ENCODE results near the gene CDKAL1.

DNA sequence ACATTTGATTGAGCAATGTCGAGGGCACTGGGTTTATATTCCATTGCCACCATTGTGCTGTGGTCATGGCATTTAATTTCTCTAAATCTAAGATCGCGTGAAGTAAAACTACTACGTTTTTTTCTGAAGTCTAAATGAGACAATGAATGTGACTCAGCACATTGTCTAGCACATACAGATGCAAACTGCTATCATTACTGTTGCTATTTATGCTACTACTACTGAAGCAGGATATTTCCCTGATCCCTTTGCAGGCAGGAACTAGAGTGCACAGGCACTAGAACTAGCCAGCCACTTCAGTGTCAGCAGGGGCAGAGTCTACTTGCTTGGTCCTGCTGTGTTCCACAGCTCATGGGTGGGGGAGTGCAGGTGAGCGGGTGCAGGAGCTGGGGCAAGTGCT is 449.7 kb downstream of the CDKAL1 start:
- TF ChIP-seq ZFP30 (CRISPR knock-in tag; IDR thresholded peaks at IDR 0.05) (no peak), GLIS3 (CRISPR knock-in tag; IDR thresholded peaks at IDR 0.05) (no peak), ESRRG (CRISPR knock-in tag; IDR thresholded peaks at IDR 0.05) (no peak), RARB (CRISPR knock-in tag; IDR thresholded peaks at IDR 0.05) (no peak), ZNF565 (CRISPR knock-in tag; conservative IDR thresholded peaks at IDR 0.05; ENCODE audit: low read depth) (no peak)
- TF ChIP-seq, protein P1, sequence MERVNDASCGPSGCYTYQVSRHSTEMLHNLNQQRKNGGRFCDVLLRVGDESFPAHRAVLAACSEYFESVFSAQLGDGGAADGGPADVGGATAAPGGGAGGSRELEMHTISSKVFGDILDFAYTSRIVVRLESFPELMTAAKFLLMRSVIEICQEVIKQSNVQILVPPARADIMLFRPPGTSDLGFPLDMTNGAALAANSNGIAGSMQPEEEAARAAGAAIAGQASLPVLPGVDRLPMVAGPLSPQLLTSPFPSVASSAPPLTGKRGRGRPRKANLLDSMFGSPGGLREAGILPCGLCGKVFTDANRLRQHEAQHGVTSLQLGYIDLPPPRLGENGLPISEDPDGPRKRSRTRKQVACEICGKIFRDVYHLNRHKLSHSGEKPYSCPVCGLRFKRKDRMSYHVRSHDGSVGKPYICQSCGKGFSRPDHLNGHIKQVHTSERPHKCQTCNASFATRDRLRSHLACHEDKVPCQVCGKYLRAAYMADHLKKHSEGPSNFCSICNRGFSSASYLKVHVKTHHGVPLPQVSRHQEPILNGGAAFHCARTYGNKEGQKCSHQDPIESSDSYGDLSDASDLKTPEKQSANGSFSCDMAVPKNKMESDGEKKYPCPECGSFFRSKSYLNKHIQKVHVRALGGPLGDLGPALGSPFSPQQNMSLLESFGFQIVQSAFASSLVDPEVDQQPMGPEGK (CRISPR knock-in tag; IDR thresholded peaks at IDR 0.05; ENCODE audit: borderline replicate concordance), result no peak
- TF ChIP-seq, protein P2, sequence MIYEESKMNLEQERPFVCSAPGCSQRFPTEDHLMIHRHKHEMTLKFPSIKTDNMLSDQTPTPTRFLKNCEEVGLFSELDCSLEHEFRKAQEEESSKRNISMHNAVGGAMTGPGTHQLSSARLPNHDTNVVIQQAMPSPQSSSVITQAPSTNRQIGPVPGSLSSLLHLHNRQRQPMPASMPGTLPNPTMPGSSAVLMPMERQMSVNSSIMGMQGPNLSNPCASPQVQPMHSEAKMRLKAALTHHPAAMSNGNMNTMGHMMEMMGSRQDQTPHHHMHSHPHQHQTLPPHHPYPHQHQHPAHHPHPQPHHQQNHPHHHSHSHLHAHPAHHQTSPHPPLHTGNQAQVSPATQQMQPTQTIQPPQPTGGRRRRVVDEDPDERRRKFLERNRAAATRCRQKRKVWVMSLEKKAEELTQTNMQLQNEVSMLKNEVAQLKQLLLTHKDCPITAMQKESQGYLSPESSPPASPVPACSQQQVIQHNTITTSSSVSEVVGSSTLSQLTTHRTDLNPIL (CRISPR knock-in tag; IDR thresholded peaks at IDR 0.05; ENCODE audit: low read depth), result no peak
- TF ChIP-seq, protein P3, sequence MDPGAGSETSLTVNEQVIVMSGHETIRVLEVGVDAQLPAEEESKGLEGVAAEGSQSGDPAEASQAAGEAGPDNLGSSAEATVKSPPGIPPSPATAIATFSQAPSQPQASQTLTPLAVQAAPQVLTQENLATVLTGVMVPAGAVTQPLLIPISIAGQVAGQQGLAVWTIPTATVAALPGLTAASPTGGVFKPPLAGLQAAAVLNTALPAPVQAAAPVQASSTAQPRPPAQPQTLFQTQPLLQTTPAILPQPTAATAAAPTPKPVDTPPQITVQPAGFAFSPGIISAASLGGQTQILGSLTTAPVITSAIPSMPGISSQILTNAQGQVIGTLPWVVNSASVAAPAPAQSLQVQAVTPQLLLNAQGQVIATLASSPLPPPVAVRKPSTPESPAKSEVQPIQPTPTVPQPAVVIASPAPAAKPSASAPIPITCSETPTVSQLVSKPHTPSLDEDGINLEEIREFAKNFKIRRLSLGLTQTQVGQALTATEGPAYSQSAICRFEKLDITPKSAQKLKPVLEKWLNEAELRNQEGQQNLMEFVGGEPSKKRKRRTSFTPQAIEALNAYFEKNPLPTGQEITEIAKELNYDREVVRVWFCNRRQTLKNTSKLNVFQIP (CRISPR knock-in tag; IDR thresholded peaks at IDR 0.05; ENCODE audit: borderline replicate concordance, low read depth), result no peak

Measured in SK-N-SH treated with all-trans-retinoic acid at 6 μM for 48 hours (cell line).